ENCODE measurements around the gene SMIM11.
A peak's percentile ranks its signal among the peaks of the same experiment; 100 is the strongest.
"Not testable (repeated sequence)": the region's sequence is repeated elsewhere in the genome, so short reads cannot be mapped to it uniquely, and the experiment has no call there.

The SMIM11 gene, protein sequence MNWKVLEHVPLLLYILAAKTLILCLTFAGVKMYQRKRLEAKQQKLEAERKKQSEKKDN

DNA sequence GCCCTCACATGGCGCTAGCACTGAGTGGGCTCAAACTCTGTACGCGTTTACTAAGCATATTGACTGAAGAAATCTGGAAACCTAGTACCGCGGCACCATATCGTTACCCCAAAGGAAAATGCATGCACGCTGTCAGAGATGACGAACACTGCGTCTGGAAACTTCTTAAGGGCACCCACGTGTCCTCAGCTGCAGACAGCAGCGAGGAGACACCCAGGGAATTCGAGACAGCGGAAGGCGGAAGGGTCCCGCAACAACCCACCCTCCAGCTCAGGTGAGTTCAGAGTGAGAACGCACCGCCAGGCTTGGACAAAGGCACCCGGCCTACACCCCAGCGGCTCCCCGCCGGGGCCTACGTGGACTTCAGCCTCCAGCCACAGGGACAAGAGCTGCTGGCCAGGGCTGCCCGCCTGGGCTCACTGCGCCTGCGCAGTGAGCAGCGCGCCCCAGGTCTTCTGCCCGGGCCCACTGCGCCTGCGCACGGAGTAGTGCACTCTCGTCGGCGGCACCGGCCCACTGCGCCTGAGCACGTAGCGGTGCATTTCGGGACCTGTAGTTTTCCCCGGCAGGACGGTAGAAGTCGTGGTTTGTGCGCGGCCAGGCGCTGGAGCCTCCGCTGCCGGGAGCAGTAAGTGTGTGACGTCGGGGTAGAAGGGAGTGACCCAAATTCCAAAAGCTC, at the start of gene SMIM11:
Gene SMIM11, plus strand, starts transcription at position 568 of the 679 bp plus-strand sequence. CDS start 3,998 bp downstream, outside the sequence.
- DNase-seq (ENCODE audit: low read depth): not testable (repeated sequence)

DNA sequence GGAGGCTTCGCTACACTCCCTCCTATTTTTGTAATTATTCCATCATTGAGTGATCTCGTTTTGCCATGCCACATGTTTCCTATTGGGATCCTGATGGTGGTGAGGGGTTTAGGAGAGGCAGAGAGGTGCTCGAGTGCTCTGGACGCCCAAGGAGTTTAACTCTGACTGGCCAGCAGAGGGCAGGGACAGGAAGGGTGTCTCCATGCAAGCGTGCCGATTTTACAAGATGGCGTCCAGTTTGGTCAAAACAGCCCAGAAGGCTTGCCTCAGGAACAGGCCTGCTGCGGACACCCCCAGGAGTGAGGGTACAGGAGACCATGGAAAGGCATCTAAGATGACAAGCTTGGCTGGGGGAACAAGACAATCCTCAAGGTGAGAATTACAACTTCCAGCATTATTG, 45.3 kb upstream of the SMIM11 start:
- DNase-seq (ENCODE audit: low read depth): no peak

- no peak for DNase-seq (ENCODE audit: low read depth)
These were observed 43.6 kb upstream of the SMIM11 start for GRCh38 chr21:34331726-34332125.

DNA sequence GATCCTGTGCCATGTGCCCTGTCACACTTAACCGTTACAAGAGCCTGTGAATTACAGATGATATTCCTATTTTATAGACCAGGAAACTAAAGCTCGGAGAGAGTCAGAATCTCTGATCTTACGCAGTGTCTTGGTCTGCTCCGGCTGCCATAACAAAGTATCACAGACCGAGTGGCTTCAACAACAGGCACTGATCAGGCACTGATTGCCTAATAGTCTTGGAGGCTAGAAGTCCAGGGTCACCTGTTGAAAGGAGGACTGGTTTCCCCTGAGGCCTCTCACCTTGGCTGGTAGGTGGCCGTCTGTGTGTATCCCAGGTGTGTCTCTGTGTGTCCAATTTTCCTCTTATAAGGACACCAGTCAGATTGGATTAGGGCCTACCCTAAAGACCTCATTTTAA, 43.0 kb upstream of the SMIM11 start:
- no peak for DNase-seq (ENCODE audit: low read depth)

- DNase-seq (ENCODE audit: low read depth): no peak
These were observed 42.1 kb upstream of the SMIM11 start for GRCh38 chr21:34333121-34333739.

GRCh38 chr21:34335316-34335715, 40.0 kb upstream of the SMIM11 start:
- DNase-seq (ENCODE audit: low read depth): no peak

DNA sequence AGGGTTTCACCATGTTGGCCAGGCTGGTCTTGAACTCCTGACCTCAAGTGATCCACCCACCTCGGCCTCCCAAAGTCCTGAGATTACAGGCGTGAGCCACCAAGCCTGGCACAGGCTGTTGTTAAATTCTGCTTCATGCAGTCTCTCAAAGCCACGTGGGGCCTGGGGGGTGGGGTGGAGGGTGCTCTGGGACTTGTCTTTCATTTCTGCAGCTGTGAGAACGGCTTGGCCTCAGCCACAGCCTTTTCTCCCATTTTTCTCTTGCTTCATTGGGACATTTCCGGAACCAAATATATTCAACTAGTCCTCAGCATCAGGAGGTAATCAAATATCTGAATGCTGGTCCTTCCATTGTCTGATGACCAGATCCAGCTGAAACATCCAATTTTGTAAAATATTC, 39.1 kb upstream of the SMIM11 start:
- DNase-seq (ENCODE audit: low read depth): no peak

GRCh38 chr21:34336756-34337391, 38.4 kb upstream of the SMIM11 start:
- DNase-seq (ENCODE audit: low read depth): peak; percentile 51

DNA sequence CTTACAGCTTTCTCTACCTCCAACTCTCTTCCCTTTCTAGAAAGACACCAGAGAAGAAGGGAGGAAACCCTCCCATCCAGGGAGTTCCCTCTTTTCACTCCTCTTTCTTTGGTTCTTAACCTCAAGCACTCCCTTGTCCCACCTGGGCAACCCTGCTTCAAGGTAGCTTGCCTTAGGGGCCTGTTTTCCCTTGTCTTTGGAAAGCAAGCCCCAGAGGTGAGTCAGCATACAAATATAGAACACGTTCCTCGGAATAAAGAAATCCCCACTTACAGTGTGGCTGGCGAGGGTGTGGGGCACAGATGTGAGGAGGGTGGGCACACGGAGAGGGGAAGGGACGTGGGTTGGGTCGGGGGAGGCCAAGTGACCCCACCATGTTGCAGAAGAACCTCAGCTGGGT, 37.6 kb upstream of the SMIM11 start:
- no peak for DNase-seq (ENCODE audit: low read depth)

DNA sequence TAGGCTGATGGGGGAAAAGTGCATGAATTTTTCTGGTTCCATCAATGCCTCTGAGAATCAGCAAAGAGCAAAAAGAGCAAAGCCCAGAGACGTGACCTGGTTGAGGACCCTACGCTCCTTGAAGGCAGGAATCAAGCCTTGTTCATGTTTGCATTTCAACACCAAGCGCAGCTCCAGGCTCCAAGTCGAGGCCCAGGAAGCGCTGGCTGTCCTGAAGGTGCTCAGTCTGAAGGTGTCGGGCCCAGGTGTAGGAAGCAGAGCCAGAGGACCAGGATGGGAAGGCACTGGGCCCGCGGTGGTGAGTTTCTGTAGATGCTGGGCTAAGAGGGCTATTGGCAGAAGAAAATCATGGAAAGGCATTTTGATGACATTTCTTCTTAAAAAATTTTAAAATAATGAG, 37.1 kb upstream of the SMIM11 start:
- DNase-seq (ENCODE audit: low read depth): no peak

DNA sequence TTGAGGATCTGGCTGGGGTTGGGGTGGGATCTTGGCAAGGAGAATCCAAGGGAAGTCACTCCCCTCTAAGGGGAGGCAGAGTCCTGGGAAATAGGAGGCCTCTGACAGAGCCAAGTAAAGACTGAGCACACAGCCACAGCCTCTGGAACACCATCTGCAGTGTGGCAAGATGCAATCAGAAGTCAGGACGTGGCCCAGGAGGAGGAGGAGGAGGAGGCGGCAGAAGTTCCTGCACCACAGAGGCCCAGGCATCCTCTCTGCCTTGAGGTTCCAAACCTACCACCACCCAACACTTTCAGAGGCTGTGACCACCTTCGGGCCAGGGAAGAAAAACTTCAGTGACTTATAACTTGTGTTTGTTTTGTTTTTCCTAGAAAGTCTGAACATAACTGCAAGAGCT, 35.2 kb upstream of the SMIM11 start:
- no peak for DNase-seq (ENCODE audit: low read depth)

- no peak for DNase-seq (ENCODE audit: low read depth)
These were observed 32.8 kb upstream of the SMIM11 start for GRCh38 chr21:34342476-34342875.

DNA sequence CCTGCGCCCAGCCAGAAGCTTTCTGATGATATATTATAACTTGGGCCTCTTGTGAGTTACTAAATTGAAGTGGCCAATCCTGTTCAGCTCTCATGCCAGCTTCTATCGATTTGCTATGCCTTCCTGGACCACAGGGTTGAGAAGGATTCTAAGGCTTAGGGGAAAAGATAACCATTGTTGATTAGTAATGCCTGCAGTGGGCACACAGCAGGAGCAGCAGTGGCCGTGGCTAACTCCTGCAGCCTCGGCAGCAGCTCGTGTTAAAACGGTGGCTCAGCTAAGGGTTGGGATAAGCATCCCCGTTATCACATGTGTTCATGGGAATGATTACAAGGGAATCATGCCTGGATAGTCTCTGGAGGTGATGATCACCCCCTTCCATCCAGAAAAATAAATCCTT, 32.0 kb upstream of the SMIM11 start:
- DNase-seq (ENCODE audit: low read depth): no peak

DNA sequence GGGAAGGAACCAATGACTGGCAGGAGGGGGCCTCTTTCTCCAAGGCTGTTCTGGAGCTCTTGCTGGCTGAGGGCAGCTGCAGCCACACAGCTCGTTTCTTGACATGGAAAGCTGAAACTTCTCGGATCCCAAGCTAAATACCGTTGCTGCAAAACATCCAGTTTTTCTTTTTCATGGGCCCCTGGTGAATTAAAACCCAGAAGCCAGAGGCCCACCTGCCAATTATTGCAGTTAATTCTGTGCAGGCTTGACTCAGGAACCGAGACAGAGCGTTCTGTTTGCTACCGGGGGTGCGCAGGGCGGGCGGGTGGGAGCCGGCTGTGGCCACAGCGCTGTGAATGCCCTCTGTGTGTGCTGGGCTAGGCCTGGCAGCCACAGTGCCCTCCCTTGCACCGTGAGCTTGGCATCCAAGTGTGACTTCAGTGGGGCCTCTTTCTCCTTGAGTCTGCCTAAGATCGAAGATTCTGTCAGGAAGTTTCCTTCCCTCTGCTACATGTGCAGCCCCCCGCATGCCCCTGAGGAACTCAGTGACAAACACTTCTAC, 31.4 kb upstream of the SMIM11 start:
- no peak for DNase-seq (ENCODE audit: low read depth)

GRCh38 chr21:34344584-34344983, 30.7 kb upstream of the SMIM11 start:
- no peak for DNase-seq (ENCODE audit: low read depth)

DNA sequence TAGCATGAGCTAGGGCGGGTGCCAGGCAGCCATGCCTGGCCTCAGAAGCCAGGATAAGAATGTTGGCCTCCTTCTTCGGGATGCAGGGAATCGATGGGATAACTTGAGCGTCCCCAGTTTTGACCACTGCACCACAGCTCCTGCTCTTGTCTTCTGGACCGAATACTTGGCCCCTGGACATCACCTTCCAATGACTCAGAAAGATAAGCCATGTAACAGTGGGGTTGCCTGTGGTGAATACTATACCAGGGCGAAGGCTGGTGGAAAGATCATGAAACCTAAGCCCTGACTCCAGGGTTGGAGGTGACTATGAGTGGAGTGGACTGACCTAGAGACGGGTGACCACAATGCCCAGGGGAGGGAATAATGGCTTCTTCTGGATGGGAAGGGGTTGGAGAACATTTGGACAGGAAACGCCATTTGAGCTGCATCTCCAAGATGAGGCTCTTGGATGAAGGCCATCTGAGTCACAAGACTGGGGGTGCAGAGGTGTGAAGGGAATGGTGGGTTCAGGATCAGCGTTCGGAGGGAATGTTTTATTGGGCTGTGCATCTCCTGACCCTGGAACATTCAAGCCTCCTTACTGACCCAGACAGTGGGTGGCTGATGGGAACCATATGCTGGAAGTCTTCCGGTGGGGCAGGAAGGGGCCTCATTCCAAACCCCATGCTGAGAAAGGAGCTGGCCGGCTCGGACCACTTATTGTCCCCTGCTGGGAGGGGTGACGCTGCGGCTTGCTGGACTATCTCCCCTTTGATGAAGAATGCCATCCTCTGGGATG, 30.0 kb upstream of the SMIM11 start:
- peak; percentile 27 for DNase-seq (ENCODE audit: low read depth)

DNA sequence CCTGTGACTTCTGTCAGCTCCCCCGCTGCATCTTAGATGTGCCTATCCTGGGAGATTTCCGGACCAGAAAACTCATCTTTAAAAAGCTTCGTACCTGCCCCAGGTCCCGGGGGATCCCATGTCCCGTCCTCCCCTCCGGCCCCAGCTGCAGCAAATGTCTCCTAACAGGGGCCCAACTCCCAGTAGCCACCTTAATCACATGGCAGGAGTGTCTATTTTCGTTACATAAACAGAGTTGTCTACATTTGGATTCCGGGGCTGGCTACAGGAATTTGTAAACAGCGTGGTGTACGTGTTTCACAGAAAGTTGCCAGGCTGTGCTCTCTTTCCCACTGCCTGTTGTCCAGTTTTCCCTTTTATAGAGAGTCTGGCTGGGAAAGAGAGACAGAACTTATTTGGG, 29.4 kb upstream of the SMIM11 start:
- DNase-seq (ENCODE audit: low read depth): no peak

DNA sequence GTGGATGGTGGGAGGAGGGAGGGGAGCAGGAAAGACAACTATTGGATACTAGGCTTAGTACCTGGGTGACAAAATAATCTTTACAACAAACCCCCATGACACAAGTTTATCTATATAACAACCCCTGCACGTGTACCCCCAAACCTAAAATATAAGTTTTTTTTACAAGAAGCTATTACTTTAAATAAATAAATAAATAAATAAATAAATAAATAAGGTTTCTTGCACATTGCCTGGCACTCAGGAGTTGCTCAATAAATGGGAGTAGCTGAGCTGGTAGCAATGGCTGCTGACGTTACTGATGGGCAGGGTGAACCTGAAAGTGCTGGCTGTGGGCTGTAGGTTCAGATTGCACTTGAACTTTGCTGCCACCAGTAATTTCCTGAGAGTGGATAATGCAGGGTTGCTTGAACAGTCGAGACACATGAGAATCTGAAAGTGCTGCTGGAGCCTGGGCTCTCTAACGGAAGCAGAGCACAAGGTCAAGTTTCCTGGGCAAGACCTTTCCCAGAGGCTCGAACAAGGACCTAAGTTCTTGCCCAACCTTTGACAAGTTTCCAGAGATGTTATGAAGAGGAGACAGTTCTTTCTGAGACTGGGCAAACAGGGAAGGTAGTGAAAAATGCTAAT, 26.3 kb upstream of the SMIM11 start:
- DNase-seq (ENCODE audit: low read depth): no peak

DNA sequence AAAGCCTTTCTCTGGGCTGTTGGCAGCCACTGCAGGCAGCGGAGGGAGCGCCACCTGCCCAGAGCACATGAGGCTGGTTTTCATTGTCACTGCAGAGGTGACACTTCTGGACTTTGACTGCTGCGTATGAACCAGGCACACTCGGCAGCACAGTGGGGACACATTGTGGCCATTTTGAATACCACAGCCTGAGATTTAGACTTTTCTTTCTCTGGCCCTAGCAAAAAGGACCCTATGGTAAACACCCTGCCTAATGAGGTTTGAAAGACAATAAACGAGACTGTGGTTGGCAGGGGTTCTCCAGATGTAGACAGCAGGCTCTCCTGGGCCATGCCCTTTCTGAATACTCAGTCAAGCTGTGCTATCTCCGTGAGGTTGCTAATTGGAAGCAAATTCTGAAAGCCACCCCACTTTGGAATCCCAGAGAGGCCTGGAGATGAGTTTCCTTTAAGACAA, 23.5 kb upstream of the SMIM11 start:
- DNase-seq (ENCODE audit: low read depth): peak; percentile 45

GRCh38 chr21:34352556-34352955, 22.8 kb upstream of the SMIM11 start:
- no peak for DNase-seq (ENCODE audit: low read depth)

GRCh38 chr21:34353182-34353581, 22.1 kb upstream of the SMIM11 start:
- no peak for DNase-seq (ENCODE audit: low read depth)

- no peak for DNase-seq (ENCODE audit: low read depth)
These were observed 20.5 kb upstream of the SMIM11 start for GRCh38 chr21:34354836-34355235.

Measured in ELR (cell line).